NCI-H2107 treated with DMSO at 0.1 percent for 48 hours (cell line): ENCODE data around the gene TCTN2.

Experiments
- DNase-seq: peaks from one replicate; lab custom pipeline; 2025; ENCODE audit not compliant: unreplicated experiment; lab: John Stamatoyannopoulos, UW

Gene TCTN2

DNA sequence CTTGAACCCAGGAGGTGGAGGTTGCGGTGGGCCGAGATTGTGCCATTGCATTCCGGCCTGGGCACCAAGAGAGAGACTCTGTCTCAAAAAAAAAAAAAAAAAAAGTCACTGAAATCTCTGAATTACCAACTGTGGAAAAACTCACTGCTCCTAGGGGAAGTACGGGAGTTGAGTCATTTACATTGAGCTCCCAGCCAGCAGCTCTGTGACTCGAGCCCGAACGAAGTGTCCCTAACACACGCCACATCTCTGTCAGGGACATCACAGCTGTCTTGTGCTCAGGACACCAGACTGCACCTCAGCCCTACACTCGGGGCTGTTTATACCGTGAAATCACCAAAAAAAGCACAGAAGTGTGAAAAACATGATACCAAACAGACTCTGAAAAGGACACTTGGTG is 62.3 kb downstream of the TCTN2 start:
- DNase-seq: no peak

DNA sequence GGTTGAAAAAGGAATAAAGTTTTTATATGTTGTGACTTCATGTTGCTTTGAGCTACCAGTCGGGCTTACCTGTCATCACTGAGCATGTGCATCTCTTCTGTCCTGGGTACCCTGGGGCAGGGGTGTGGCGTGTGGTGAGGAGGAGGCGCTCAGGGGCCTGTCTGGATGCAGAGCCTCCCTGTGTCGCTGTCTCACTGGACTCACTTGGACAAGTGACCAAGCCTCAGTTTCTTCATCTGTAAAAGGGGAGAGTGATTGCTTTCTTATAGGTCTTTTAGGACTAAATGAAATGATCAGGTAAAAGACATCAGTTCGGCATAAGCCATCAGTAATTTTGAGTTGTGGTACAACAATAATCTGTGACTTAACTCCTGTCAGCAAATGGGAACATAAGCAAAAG is 63.4 kb downstream of the TCTN2 start:
- DNase-seq: no peak

DNA sequence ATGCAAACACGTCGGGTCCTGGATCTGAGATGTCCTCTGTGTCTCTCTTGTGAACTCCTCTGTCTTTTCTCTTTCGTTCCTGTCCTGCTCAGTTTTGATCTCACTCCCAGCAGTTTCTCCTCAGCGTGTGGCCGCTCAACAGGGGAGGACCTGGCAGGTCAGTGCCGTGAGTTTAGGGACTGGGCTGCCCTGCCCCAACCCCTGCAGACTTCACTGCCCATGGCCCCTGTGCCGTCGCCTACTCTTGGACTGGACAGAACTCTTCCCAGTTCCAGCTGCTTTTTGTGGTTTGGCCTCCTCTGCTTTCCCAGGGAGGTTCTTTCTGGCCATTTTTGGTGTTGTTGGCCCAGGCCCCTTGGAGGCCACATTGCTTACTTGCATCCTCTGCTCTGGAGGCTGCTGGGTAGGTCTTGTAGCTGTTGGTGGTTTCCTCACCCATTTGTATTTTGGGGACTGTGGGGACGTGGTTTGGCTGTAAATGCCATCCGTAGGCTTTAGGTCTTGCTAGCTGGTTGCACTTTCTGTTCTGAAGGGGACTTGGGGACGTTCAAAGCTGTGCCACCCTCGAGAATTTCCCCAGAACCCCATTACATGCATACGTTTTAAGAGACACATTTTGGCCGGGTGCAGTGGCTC is 71.1 kb downstream of the TCTN2 start:
- DNase-seq: no peak

GRCh38 chr12:123743002-123743401 is 72.1 kb downstream of the TCTN2 start:
- DNase-seq: no peak

DNA sequence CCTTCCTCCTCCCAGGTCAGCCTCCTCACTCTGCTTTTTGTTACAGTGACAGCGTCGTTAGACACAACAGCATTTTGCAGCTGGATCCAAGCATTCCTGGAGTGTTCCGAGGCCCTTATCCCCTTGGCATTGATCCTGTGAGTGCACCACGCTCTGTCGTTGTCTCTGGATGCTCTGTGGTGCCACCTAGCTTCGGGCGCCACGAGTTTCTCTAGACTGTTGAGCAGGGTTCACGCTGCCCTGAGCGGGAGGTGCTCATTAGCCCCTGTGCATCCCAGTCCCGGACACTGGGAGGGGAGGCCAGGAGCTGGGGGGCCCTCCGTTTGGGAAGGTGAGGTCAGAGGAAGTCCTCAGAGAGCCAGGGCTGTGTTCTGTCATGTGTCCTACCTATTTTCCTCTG is 73.9 kb downstream of the TCTN2 start:
- no peak for DNase-seq

GRCh38 chr12:123747309-123747708 is 76.4 kb downstream of the TCTN2 start:
- no peak for DNase-seq

DNA sequence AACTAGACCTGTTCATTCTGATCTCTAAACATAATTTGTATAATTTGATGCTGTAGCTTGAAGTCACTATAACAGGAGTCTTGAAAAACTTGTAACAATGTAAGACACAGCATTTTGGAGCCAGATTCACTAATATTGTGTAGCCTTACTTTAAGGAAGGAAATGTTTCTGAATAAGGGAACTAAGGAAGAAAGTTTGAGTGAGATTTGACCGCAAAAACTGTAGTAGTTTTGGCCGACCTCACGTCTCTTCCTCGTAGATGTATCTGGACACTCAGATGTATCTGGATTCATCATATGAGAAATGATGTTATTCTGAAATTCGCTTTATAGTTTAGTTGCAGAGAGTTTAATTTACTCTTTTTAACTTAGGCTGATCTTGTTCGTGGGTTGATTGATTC is 77.2 kb downstream of the TCTN2 start:
- no peak for DNase-seq

DNA sequence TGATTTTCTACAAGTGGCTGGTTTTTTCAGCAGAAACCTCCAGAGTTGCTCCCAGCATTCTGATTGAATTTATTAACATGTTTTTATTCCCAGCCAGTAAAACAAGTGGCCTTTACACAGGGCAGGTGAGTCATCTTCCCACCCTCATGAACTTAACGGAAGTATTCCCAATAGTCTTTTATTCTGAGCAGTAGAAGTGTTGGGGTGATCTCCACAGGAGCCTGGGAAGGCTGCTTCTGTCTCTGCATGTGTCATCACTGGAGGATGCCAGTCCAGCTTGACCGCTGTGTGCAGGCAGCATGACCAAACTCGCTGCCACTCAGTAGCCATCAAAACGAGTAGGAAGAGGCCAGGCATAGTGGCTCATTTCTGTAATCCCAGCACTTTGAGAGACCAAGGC is 77.7 kb downstream of the TCTN2 start:
- DNase-seq: no peak

DNA sequence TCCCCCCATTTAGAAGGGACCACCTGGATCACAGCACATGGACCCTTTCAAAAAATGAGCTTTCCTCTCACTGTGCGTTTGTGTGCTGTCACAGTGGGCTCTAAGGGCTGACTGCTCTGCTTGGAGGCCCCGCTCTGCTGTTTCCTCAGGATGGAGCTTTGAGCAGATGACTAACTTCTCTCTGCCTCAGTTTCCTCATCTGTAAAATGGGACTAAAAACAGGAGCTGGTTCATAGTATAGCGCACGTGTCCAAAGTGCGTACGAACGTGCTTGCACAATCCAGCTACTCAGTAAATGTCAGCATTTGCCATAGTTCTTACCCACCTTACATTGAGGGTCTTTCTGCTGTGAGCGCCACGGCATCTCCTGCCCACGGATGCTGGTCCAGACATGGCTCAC is 78.4 kb downstream of the TCTN2 start:
- no peak for DNase-seq

DNA sequence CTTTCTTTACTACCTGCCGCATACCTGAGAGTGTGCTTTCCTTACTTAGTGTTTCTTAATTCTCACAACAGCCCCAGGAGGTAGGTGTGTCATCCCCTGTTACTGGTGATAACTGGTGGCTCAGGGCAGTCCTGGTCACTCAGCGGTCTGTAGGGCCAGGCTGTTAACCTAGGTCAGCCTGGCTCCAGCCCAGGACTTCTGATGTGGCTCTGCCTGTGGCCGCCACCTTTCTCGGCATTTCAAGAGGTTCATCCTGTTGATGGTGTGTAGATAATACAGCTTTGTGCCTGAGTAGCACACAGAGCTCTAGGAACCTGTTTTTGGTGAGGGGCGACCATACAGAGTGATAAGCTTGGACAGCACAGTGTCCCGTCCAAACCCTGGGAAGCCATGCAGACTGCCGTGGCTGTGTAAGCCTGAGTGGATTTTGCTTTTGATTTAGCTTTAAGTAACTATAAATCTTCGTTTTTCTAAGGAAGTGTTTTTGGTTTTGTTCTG is 79.3 kb downstream of the TCTN2 start:
- DNase-seq: no peak

DNA sequence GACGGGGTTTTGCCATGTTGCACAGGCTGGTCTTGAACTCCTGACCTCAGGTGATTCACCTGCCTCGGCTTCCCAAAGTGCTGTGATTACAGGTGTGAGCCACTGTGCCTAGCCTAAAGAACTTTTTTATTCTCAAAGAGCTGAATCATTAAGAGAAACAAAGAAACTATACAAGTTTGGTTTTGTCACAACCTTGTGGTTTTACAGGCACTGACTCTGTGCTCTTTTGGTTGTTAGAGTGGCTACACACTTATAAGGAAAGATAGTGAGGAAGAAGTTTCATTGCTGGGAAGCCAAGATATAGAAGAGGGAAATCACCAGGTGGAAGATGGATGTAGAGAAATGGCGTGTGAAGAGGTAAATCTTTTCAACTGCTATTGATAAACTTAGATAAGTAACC is 81.1 kb downstream of the TCTN2 start:
- DNase-seq: no peak

GRCh38 chr12:123754041-123754772 is 83.3 kb downstream of the TCTN2 start:
- DNase-seq: no peak

DNA sequence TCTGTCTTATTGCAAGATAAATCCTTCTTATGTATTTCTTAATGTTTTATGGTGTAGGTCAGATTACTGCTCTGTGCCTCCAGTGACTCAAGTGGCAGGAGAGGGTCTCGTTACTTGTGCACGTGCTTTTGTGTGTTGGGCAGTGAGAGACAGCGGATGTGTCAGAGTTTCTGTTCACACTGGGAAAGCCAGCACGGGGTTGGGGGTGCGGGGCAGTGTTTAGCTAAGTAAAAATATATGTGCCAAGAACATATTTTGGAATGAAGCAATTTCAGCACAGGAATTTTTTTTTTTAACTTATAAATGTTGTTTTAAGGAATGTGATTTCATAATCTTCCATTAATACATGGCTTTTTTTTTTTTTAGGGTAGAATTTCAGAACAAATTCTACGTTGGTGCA is 86.6 kb downstream of the TCTN2 start:
- no peak for DNase-seq
